Cortex of kidney (tissue), 1 donor: Measurements from ENCODE around the gene ULK2.
"Not testable (repeated sequence)": the region's sequence is repeated elsewhere in the genome, so short reads cannot be mapped to it uniquely, and the experiment has no call there.

Experiments used
- DNase-seq: peaks from one replicate; lab custom pipeline; 2025; lab: John Stamatoyannopoulos, UW

Gene ULK2

DNA sequence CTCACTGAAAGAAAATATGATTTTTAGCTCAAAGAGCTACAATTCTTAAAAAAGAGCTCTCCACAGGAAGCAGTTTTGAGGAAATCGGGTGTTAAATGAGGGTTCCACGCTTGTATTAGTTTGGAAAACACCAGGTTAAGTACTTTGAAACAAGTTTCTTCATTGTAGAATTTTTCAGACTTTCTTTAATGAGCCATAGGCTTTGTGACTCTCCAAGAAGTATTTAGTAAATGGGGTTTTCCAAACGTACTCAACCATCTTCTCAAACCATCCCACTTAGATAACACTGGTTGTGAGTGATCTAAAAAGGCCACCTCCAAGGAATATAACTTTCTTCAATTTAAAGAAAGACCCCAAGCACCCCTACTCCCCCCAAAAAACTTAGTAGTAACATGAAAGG is 2.7 kb downstream of the ULK2 start:
- no peak for DNase-seq

DNA sequence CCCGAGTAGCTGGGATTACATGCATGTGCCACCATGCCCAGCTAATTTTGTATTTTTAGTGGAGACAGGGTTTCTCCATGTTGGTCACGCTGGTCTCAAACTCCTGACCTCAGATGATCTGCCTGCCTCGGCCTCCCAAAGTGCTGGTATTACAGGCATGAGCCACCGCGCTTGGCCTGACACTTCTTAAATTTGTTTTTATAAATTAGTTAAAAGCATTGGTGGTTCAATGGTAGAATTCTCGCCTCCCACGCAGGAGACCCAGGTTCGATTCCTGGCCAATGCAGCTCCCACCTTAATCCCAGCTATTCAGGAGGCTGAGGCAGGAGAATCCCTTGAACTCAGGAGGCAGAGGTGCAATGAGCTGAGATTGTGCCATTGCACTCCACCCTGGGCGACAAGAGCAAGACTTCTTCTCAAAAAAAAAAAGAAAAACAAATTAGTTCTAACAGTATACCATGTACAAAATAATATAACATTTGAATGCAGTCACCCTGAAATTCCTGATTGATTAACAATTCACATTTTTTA is 7.0 kb downstream of the ULK2 start:
- not testable (repeated sequence) for DNase-seq

DNA sequence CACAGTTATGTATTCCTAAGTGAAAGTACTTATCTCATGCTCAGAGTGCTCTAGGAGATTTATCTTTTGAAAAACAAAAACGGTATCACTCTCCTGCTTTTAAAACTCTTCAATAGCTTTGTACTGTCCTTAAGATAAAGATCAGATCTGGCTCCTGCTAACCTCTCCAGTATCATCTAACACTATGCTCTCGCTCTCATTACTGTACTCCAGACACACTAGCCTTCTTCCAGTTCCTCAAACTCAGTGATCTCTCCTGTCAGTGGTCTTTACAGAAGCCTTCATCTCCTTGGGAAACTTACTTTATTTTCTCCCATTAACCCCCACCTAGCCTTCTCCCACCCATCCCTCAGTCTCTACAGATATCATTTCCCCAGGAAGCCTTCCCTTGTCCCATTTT is 10.1 kb downstream of the ULK2 start:
- no peak for DNase-seq

DNA sequence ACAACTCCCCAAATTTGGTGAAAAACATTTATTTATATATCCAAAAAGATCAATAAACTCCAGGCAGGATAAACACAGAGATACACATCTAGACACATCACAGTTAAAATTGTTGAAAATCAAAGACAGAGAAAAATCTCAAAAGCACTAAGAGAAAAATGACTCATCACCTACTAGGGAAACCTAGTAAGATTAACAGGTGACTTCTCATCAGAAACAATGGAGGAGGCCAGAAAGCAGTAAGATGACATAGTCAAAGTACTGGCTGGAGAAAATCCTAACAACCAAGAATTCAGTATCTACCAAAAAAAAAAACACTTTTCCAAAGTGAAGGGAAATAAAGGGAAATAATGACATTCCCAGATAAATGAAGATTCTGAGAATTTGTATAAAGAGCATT is 33.8 kb downstream of the ULK2 start:
- no peak for DNase-seq

DNA sequence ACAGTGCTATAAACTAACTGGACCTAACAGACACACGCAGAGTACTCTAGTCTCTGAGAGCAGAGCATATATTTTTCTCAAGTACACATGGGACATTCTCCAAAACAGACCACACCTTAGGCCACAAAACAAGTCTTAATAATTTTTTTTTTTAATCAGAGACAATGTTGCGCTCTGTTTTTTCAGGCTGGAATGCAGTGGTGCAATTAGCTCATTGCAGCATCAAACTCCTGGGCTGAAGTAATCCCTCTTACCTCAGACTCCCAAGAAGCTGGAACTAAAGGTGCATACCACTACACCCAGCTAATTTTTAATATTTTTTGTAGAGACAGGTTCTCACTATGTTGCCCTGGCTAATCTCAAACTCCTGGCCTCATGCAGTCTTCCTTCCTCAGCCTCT is 37.7 kb downstream of the ULK2 start:
- DNase-seq: no peak

DNA sequence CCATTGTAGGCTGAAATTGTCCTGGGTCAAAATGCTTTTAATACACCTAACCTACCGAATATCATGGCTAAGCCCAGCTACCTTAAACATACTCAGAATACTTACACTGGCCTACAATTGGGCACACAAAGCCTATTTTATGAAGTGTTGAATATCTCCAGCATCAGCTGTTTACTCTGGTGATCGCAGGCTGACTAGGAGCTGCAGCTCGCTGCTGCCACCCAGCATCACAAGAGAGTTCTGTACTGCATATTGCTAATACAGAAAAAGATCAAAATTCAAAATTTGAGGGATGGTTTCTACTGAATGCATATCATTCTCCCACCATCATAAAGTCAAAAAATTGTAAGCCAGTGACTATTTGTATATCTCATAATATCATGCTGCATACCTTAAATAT is 55.3 kb downstream of the ULK2 start:
- no peak for DNase-seq

DNA sequence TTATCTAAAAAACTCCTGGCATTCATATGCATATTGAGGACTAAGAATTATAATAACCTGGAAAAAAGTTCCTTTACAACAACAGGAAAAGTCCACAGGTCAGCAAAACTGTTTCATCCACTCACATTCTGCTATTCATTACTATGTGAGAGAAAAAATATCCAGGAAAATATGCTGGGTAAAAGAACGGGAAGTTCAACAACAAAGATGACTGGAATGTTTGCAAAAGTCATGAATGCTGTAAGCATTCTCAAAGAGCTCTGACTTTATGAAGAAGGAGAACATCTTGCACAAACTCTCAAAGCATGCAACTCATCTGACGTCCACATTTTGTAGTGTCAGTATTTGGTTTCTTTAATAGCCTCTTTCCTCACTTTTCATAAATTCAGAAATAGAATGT is 62.7 kb downstream of the ULK2 start:
- no peak for DNase-seq

DNA sequence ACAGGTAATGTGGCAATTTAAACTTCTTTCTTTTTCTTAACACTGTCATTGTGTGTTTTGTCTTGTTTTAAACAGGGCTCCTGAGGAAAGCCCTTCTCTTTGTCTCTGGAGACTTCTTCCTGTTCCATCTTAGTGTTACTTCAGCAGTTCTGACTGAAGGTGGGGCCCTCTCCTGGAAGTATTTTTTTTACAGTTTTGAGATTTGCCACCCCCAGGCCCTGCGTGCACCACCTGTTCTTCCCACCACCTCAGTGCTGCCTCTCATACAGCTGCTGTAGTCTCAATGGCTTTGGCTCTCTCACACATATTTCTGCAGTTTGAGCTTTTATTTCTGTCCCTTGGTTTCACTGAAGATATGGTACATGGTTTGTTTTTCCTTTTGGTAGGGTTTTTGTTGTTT is 67.2 kb downstream of the ULK2 start:
- no peak for DNase-seq

DNA sequence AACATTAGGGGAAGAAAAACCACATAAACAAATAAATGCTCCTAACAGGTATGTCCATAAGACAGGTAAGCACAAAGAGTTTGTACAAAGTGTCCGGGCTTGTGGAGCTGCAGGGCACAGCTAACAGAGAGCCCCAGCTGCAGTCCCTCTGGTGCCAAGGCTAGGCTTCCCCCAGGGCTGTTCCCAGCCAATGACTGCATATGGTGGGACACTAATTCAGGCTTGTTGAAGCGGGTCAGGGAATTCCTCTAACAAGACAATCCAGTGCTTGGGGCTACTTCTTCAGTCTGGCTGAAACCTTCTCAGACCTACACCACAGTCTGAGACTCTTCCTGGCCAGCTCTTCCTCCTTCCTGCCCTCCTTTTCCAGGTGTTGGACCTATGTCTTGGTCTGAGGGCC is 67.9 kb downstream of the ULK2 start:
- DNase-seq: no peak

DNA sequence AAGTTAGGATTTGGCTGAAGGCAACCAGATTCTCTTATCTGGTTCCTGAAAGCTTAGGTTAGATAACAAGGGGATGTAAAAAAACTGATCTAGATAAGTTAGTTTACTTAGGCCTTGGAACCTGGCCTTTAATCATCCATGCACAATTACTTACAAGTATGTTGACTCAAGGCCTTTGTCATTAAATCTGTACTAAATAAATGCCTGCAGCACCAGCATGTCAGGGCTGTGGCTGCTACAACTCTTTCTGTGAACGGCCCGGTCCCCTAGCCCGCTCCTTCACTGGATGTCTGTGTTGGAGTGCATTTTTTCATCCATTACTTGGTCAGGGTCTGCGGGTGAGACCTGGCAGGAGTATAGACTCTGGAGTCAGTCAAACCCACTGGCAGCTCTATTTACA is 71.3 kb downstream of the ULK2 start:
- no peak for DNase-seq

DNA sequence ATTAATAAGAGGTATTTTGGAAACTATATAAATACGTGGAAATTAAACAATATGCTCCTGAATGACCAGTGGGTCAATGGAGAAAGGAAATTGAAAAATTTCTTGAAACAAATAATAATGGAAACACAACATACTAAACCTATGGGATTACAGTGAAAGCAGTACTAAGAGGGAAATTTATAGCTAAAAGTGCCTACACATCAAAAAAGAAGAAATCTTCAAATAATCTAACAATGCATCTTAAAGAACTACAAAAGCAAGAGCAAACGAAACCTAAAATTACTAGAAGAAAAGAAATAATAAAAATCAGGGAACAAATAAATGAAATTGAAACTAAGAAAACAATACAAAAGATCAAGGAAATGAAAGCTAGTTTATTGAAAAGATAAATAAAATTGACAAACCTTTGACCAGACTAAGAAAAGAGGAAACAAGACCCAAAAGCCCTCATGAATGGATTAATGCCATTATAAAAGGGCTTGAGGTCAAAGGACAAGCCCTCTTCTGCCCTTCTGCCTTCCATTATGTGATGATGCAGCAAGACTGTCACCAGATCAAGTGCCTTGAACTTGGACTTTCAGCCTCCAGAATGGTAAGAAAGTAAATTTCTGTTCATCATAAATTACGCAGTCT is 75.7 kb downstream of the ULK2 start:
- DNase-seq: no peak

DNA sequence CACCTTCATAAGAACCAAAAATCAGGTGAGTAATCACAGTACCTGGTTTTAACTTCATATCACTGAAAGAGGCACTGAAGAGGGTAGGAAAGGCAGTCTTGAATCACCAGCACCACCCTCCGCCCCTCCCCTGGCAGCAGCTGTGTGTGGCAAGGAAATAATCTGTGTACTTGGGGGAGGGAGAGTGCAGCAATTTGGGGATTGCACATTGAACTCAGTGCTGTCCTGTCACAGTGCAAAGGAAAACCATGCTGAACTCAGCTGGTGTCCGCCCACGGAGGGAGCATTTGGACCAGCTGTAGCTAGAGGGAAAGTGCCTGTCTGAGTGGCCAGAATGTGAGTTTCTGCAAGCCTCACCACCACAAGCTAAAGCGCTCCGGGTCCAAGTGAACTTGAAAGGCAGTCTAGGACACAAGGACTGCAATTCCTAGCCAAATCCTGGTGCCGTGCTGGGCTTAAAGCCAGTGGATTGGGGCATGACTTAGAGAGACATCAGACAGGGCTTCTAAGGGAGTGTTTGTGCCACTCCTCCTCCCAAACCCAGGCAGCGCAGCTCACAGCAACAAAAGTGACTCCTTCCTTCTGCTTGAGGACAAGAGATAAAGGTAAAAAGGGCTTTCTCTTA is 79.9 kb downstream of the ULK2 start:
- no peak for DNase-seq

DNA sequence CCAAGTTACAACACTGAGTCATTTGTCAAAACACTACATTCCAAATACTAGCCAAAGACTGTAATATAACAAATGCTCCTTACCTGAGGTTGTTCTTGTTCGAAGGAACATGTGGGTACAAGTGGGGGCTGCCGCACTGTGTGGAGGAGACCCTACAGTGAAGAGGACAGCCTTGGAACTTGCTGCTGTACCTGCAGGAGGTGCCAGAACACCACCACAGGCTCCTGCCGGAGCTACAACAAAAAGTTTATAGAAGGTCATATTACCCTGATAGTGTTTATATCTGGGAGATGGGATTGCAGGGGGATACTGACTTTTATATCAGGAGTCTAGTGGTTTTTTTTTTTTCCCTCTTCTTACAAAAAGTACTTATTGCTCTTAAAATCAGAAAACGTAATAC is 81.9 kb downstream of the ULK2 start:
- DNase-seq: no peak

DNA sequence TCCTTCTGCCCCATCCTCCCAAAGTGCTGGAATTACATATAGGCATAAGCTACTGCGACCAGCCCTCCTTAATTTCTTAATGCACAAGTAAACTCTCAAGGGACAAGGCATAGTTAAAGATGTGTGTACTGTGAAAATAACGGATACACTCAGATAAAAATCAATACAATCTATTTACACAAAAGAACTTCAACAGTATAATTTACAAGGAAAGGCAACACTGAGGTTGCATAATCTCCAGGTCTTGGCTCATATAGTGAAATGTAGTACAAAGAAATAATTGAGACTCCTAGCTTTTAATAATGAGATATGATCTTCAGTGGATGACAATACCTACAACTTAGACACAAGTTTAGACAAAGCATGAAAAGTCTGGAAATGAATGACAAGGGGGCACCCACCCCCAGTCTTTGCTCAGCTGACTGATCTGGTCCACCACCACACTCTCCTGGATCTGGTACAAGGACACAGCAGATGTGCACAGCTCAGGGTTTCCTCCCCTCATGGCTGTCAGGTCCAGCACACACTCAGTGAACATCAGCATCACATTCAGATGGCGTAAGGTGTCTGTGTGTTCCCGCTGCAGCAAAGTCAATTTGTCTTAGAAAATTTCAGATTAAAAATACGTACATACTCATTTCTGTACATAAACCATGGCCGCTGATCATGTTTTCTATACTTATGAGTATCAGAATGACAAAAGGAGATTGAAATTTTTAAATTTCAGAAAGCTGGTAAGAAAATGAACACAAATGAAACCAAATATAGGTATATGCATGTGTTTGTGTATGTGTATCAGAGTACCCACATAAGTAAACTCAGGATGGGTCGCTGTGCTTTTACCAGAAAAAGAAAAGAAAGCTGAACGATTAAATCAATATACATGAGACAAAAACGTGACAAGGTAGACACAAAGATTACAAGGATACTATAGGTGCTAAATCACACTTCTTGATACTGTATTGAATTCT is 86.0 kb downstream of the ULK2 start:
- DNase-seq: no peak

DNA sequence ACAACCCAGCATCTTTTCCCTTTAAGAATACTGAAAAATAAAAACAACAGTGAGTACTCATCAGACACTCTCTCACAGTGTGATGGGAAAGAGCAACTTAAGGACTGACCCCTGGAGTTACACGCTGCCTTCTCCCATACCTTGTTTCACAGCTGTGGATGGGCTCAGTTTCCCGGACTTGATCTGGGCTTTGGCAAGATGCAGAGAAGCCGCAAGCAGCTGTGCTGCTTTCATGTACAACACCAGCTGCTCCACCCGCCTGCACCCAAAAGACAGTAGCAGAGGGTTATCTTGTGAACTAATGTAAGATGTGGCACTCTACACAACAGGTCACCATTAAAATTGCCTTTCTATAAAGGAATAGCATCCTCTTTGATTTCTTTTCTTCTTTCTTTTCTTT is 86.9 kb downstream of the ULK2 start:
- no peak for DNase-seq

DNA sequence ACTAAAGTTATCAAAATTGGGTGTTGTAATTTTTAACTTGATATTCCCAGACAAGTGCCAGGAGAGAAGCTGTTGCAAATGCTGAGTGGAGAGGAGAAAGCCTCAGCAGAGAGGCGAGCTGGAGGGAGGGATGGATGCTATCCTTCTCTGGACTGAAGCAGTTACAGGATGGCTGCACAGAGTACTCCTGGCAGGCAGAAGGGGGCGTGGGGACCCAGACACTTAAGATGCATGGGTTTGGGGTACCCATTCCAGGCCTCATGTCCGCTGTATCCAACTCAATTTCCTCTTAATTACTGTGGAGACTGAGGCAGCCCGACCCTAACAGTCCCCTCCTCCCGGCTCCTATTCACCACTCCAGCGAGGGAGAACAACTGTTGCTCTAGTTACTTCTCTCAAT is 94.2 kb downstream of the ULK2 start:
- DNase-seq: no peak

DNA sequence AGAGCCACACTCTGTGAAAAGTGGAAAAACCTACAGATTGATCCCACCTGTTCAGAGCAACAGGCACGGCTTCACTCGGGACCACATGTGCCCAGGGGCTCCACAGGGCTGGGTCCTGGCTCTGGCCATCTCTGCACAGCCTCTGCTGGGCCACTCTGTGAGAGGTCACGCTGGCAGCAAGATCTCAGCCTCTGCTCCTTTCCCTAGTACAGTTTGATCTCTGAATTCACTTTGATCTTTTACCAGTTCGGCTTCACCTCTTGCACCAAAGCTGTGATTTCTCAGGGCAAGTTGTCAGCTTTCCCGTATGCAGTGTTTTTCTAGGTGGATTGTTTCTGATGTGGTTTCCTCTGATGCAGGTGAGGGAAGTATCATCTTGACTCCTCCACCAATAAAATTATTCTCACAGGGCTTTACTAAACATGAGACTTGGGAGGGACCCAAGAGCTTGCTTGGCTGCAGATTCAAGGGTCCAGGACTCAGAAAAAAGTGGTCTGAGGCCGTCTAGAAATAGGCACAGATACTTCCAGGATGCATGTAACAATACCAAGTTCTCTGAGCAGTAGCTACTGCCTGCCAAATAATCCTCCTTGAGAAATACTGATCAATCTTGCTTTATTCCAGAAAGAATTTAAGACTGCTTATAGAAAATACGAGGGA is 95.6 kb downstream of the ULK2 start:
- no peak for DNase-seq

DNA sequence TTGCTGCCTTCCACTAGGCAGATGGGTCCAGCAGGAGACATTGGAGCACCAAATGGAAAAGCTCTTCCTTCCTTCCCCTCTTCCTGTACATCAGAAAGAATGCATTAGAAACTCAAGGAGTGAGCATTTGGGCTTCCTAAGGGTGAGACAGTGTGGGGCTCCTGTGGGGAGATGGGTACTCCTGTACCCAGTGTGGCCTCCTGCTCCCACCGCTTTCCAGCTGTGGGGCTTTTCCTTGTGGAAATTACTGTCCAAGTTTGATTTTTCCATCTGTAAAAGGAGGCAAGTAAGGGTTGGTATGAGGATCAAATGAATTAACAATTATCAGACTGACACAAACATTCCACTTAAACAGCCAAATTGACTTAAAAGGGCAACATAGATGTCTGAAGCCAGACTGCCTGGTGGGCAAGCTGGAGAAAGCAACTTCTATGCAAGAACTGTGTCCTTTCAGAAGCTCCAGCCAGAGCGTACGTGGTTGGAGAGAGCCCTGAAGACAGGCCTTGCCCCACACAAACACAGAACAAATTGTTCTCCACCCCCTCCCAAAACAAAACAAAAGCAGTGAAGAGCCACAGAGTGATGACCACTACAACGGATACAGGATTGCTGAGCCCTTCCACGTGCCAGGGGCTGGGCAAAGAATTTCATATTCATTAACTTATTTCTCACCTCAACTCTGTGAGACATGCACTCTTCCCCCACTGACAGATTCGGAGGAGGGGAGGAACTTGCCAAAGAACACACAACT is 96.6 kb downstream of the ULK2 start:
- DNase-seq: no peak

DNA sequence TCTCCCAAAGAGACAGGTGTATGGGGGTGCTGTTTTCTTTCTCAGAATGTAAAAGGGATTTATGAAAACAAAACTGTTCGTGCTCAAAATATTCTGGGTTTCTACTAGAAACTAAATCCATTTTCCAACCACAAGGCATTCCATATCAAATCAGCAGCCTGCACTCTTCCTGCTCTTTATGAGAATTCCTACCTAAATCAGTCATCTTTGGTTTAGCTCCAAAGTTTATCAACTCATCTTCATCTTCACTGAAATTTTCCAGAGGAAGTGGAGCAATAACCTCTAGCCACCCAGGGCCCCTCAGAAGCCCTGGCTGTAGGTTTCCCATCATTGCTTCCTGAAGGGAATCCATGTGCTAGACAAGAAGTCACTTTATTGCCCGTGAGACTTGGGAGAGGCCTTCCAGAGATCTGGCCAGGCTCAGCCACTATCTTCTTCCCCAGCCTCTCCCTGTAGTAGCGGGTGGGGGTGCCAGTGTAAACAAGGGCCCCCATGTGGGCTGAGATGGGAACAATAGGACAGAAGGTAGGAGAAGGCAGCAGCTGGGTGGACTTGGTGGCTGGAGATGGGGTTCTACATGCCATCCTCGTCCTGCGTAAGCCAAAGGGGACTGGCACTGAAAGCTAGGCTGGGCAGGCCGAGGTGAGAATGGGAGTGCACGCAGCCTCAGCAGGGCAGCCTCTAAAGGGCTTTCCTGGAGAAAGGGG is 97.6 kb downstream of the ULK2 start:
- no peak for DNase-seq

DNA sequence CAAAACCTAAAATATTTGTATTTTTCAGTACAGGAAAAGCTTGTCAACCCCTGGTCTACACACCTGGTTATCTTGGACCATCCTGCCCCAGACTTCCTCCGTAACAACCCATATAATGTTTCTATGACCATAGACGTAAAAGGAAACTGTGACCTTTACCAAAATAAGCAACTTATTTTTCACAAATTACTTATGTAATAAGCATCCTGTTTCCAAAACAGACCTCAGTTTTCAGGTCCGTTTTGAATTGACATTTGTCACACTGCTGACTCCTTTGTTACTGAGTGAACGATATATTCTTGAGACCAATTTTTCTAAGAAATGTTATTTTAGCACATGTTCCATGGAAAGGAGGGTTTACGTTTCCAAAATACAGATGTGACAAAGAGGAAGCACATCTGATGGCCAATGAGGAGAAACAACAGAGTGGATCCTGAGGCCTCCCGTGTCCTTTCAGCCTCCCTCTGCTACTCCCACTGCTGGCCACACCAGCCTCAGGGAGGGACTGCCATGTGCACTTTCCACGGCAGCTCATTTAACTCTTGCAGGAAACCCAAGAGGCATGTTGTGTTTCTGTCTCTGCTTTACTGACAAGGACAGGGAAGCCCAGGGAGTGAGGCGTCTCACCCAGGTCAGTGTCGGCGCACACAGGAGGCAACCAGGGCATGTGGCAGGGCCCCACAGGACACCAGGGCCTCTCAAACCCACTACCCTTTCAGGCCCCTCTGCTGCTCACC is 99.5 kb downstream of the ULK2 start:
- no peak for DNase-seq
